Activated T-helper 2 cell treated with anti-CD3 and anti-CD28 coated beads, Interferon-gamma antibody, Interleukin-2, Interleukin-4, amounts not matched to agents 10 μg/mL and 5 μg/mL and 100 μg/mL, durations not matched to agents 14 hours and 24 hours and 36 hours (primary cell): ENCODE results near the gene C11orf68. TPM values are rescaled to one million over a fixed set of nuclear protein-coding genes. Genes with fewer than 3 reads are reported as not detected.
A peak's percentile ranks its signal among the peaks of the same experiment; 100 is the strongest.

Source experiments
- DNase-seq: peaks from one replicate; pipeline ENCODE4 v3.0.0; 2021; ENCODE audit warnings: low spot score
- H3K27ac Mint-ChIP-seq: one replicate; pipeline ENCODE4 v1.8.0; 2021; ENCODE audit warnings: mixed read lengths
- H3K27me3 Mint-ChIP-seq: one replicate; pipeline ENCODE4 v1.8.0; 2021; ENCODE audit warnings: low read depth, mixed read lengths
- H3K36me3 Mint-ChIP-seq: one replicate; pipeline ENCODE4 v1.8.0; 2021; ENCODE audit warnings: low read depth, mixed read lengths
- H3K4me1 Mint-ChIP-seq: one replicate; pipeline ENCODE4 v1.8.0; 2021; ENCODE audit warnings: low read depth, mixed read lengths
- H3K4me3 Mint-ChIP-seq: one replicate; pipeline ENCODE4 v1.8.0; 2021; ENCODE audit warnings: low read depth, mild to moderate bottlenecking, moderate library complexity, mixed read lengths
- H3K9me3 Mint-ChIP-seq: one replicate; pipeline ENCODE4 v1.8.0; 2021; ENCODE audit warnings: mixed read lengths
- intact Hi-C: fragments of 100-400 bp; cut with micrococcal nuclease; formaldehyde crosslinking; loops from one replicate; pipeline ENCODE4 v1.15.1; 2023
- total RNA-seq: library from RNA; stranded (reverse); gene quantifications from 2 replicates; pipeline ENCODE4 v1.2.3, GENCODE V29; 2022

The C11orf68 gene
- total RNA-seq, 1 donor from 2014 or later: 23.8 TPM

DNA sequence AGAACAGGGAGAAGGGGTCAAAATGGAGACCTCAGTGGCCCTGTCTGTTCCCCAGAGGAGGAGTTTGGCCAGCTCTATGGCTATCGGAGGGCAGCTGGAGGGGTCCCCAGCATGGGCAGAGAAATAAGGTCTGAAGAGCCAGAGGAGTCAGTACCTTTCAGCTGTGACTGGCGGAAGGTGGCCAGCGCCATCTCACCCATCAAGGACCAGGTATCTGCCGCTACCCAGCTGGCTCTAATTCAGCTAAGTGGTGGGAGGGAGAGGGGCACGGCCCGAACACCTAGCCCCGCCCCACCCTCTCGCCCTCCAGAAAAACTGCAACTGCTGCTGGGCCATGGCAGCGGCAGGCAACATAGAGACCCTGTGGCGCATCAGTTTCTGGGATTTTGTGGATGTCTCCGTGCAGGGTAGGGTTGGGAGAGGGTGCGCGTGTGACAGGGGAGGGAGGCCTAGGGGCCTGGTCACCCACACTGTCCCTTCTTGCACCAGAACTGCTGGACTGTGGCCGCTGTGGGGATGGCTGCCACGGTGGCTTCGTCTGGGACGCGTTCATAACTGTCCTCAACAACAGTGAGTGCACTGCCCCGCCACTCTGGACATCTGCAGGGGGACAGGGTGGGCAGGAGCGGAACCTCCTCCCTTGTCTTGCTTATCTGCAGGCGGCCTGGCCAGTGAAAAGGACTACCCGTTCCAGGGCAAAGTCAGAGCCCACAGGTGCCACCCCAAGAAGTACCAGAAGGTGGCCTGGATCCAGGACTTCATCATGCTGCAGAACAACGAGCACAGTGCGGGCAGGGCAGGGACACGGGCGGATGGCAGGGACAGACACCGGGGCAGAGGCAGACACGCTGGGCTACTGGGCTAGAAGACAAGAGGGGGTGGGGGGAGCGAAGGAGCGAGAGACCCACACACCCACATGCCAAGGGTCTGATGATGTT lies 36.5 kb downstream of the C11orf68 start:
- Mint-ChIP-seq H3K27ac (no peak overlapping the region), H3K4me1 (peaks cover 35% of the 10 kb centered on the region), H3K27me3 (no peaks in the 10 kb centered on the region), H3K4me3 (no peak overlapping the region), H3K36me3 (peaks cover 51% of the 10 kb centered on the region), H3K9me3 (no peaks in the 10 kb centered on the region)
- DNase-seq: no peak
- intact Hi-C loops: no loop called here

DNA sequence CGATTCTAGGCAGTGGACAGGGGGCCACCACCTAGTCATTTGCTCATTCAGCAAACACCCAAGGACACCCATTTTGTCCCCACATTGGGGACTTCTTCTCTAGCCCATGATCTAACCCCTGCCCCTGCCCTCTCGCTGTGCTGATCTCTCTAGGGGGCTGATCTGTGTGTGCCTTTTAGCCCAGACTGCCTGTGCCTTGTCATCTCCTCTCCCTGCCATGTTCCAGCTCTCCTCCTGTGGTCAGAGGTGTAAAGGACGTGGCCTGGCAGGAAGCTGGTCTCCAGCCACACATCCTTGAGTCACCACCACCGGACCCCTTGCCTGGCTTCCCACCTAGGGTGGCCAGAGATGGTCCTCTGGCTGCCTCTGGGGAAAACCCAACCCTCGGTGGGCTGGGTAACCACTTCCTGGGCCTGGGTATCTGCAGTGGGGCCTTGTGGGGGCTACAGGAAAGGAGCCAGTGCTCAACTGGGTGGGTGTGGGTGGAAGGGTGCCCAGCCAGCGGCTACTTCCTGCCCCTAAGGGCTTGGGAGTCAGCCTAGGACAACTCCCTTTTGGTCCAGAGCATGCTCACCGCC lies 37.9 kb downstream of the C11orf68 start:
- DNase-seq: no peak
- no peaks in the 10 kb centered on the region for H3K27me3 Mint-ChIP-seq
- no peaks in the 10 kb centered on the region for H3K9me3 Mint-ChIP-seq
- H3K4me3 Mint-ChIP-seq: peak overlapping the region; percentile 45
- peaks cover 23% of the 10 kb centered on the region for H3K4me1 Mint-ChIP-seq
- H3K27ac Mint-ChIP-seq: peak overlapping the region; percentile 82
- intact Hi-C loops: no loop called here
- H3K36me3 Mint-ChIP-seq: peaks cover 36% of the 10 kb centered on the region

DNA sequence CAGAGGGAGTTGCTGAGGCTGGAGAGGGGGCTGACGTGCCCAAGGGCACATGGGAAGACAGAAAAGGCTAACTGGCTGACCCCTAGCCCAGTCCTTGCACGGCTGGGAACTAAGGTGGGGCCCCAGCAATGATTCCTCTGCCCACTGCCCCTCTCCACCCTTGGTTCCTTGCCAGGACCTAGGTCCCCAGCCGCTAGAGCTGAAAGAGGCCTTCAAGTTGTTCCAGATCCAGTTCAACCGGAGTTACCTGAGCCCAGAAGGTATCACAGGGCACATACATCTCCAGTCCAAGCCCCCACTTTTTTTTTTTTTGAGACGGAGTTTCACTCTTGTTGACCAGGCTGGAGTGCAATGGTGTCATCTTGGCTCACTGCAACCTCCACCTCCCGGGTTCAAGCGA lies 38.8 kb downstream of the C11orf68 start:
- intact Hi-C loops: no loop called here
- DNase-seq: no peak
- peaks cover 23% of the 10 kb centered on the region for H3K4me1 Mint-ChIP-seq
- H3K9me3 Mint-ChIP-seq: no peaks in the 10 kb centered on the region
- no peaks in the 10 kb centered on the region for H3K27me3 Mint-ChIP-seq
- H3K36me3 Mint-ChIP-seq: peaks cover 31% of the 10 kb centered on the region
- no peak overlapping the region for H3K27ac Mint-ChIP-seq
- peak overlapping the region; percentile 42 for H3K4me3 Mint-ChIP-seq

DNA sequence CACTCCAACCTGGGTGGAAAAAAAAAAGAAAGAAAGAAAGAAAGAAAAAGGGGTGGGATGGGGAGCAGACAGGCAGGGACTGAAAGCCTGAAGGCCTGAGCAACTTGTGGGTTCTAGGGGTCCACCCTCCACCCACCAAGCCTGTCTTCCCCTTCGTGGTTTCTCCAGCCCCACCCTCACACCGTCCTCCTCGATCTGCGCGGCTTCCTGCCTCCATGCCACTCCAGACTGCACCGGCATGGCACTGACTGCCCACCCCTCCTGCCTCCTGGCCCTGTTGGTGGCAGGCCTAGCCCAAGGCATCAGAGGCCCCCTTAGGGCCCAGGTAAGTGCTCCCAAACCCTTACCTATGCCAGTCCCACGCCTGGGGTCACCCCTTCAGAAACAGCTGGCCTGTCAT lies 39.2 kb downstream of the C11orf68 start, which contains the start of gene CTSW:
Gene CTSW, plus strand, starts transcription at position 221 of the 400 bp plus-strand sequence. Its CDS starts 18 bp downstream, at position 239.
- Mint-ChIP-seq H3K4me3 (peak within 1 kb of the TSS; percentile 55), H3K4me1 (peaks cover 21% of the 10 kb centered on the region), H3K36me3 (peaks cover 27% of the 10 kb centered on the region), H3K27me3 (no peaks in the 10 kb centered on the region), H3K27ac (peak within 1 kb of the TSS; percentile 82), H3K9me3 (no peaks in the 10 kb centered on the region)
- intact Hi-C loops: no loop called here
- no peak for DNase-seq

DNA sequence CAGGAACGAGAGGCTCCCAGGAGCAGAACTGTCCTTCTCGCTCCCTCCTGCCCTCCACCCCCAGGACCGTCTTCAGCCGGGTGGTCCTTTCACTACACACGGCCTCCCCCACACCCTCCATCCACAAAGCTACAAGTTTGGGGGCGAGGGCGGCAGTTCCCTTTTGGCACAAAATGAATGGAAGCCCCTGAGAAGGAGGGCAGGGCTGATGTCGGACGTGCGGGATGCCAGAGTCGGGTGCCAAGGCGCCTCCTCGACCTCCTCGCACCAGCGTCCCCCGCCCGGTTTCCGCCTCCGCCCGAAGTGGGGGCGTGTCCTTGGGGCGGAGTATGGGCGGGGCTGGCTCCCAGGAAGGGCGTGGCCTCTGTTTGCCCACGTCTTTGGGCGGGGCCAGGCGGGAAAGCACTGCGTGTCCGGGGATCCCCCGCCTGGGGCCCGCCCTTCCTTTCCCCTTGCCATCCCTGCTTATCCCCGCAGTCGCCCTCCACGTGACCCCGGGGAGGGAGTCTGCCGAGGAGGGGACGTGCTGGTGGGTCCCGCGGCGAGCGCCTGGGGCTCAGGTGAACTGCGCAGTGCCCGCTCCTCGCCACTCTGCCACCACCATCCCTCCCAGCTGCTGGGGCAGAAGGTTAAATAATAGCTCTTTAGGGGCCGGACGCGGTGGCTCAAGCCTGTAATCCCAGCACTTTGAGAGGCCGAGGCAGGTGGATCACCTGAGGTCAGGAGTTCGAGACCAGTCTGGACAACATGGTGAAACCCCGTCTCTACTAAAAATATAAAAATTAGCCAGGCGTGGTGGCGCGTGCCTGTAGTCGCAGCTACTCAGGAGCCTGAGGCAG lies 45.3 kb downstream of the C11orf68 start:
- H3K4me3 Mint-ChIP-seq: peak overlapping the region; percentile 91
- peaks cover 13% of the 10 kb centered on the region for H3K4me1 Mint-ChIP-seq
- DNase-seq: peak; percentile 95
- H3K27ac Mint-ChIP-seq: peak overlapping the region; percentile 79
- H3K36me3 Mint-ChIP-seq: no peaks in the 10 kb centered on the region
- no peaks in the 10 kb centered on the region for H3K27me3 Mint-ChIP-seq
- intact Hi-C loops: loop anchor here (1.0 kb wide), 1 partner anchor 14 kb away; no protein-coding TSS in a partner anchor
- H3K9me3 Mint-ChIP-seq: no peaks in the 10 kb centered on the region

DNA sequence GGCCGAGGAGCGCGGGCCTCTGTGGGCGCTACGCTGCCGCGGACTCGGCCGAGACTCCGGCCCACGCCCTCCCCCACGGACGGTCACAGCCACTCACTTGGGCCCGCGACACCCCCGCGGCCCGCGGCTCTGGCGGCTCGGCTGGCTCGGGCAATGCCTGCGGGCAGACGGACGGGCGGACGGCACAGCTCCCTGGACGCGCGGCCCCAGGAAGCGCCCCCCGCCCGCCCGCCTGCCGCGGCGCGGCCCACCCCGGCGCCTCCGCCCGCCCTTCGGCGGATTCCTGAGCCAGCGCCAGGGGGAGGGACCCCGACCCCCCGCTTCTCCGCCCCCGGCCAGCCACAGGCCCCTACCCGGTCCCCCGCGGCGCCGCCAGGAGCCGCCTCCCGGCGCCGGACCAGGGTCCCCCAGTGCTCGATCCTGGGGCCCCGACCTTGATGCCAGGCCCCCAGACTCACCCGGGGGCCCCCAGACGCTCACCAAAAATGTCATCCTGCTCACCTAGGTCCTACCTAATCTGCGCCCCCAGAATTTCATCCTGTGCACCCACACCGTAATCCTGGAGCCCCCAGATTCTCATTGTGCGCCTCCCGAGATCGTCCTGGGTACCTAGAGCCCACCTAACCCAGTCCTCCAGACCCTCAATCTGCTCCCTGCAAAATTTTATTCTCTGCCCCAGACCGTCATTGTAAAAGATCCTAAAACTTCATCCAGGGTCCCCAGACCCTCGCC lies 46.1 kb downstream of the C11orf68 start, which contains the start of gene EFEMP2:
Gene EFEMP2, minus strand, starts transcription at position 215 of the 732 bp plus-strand sequence. CDS start 446 bp downstream, outside the sequence.
- Mint-ChIP-seq H3K27ac (peak within 1 kb of the TSS; percentile 79), H3K27me3 (no peaks in the 10 kb centered on the region)
- intact Hi-C loops: loop anchor here (1.0 kb wide), 1 partner anchor 13 kb away; no protein-coding TSS in a partner anchor

DNA sequence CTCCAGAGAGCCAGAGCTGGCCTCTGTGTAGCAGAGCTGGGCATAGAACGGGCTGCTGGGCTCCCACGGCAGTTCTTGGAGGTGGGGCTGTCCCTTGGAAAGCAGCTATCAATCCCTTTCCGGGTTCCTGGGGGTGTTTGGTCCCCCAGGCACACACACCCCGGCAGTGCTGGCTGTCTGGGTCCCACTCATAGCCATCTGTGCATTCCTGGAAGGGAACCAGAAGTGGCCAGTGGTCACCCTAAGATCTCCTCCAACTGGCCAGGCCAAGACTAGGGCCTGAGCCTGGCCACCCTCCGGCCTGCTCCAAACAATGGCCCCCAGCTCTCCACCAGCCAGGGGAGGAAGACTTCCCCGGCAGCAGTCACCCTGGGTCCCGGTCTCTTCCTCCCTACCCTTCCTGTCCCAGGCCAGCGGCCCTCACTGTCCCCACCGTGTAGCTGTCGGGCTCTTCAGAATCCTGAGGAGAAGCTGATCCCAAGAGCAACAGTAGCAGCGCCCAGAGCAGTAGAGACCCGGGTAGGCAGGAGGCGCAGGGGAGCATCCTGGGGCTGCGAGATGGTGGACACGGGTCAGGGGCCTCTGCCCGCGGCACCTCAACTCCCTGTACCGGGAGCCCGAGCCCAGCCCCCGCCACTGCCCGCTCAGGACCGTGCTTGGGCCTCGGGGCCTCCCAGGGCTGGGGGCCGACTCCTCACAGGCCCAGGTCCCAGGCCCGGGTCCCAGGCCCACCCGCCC lies 46.9 kb downstream of the C11orf68 start:
- intact Hi-C loops: no loop called here
- H3K27ac Mint-ChIP-seq: no peak overlapping the region
- peaks cover 13% of the 10 kb centered on the region for H3K4me1 Mint-ChIP-seq
- H3K27me3 Mint-ChIP-seq: no peaks in the 10 kb centered on the region
- H3K4me3 Mint-ChIP-seq: peak overlapping the region; percentile 43
- no peaks in the 10 kb centered on the region for H3K9me3 Mint-ChIP-seq
- DNase-seq: no peak
- H3K36me3 Mint-ChIP-seq: peaks cover 15% of the 10 kb centered on the region

More for the DNA sequence above, 46.1 kb downstream of the C11orf68 start, which contains the start of gene EFEMP2:
- Mint-ChIP-seq H3K9me3 (no peaks in the 10 kb centered on the region), H3K4me3 (peak within 1 kb of the TSS; percentile 91), H3K36me3 (peaks cover 7% of the 10 kb centered on the region), H3K4me1 (peaks cover 13% of the 10 kb centered on the region)
- no peak for DNase-seq

DNA sequence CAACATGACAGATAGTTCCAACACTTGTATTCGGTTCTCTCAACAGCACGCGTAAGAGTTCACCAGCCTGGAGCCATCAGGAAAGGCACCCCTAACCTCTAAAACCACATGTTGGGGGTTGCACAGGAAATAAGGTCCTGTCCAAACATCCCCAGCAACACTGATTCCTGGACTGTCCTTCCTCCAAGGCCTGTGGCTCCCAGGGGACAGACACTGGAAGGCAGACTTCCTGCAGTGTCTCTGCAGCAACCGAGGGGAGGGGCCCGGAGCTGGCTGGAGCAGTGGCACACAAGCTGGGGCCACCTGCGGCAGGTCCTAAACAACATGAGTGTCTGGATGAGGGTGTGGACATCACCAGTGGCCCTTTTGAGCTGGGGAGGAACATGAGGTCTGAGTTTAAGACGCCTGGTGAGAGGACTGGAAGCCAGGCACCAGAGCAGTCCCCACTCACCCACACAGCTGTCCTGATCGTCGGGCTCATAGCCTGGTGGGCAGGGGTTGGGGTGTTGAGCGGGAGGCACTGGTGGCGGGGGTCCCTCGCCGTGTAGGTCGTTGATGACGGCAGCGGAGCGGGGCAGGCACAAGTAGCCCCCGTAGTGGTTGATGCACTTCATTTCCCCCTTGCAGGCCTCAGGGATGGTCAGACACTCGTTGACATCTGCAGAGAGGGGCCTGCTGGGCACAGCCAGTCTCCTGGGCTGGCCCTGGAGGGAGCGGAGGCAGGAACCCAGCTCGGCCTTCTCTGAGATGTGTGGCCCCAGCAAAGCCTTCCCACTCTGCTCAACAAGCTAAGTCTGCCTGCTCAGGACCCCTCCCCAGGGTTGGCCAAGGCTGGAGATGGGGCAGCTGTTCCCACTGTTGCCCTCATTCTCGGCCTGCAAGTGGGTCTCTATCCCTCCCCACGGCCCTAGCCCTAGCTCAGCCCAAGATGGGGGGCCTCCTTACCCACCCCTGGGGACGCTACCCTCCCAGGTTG lies 47.9 kb downstream of the C11orf68 start:
- Mint-ChIP-seq H3K9me3 (no peaks in the 10 kb centered on the region), H3K27ac (no peak overlapping the region), H3K4me1 (peaks cover 13% of the 10 kb centered on the region), H3K36me3 (peaks cover 15% of the 10 kb centered on the region), H3K27me3 (no peaks in the 10 kb centered on the region), H3K4me3 (no peak overlapping the region)
- intact Hi-C loops: no loop called here
- no peak for DNase-seq

DNA sequence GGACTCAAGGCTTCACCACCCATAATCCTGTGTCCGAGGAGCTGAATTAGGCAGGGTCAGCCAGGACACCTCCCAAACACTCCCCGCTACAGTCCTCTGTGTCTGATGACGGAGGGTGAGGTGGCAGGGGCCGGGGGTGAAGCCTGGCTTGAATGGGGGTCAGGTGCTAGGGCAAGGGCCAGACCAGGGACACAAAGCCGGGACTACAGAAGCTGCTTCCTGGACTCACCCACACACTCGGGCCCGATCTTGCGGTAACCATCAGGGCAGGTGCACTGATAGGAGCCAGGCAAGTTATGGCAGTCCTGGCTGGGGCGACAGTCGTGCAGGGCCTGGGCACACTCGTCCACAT lies 48.6 kb downstream of the C11orf68 start:
- intact Hi-C loops: no loop called here
- no peaks in the 10 kb centered on the region for H3K27me3 Mint-ChIP-seq

DNA sequence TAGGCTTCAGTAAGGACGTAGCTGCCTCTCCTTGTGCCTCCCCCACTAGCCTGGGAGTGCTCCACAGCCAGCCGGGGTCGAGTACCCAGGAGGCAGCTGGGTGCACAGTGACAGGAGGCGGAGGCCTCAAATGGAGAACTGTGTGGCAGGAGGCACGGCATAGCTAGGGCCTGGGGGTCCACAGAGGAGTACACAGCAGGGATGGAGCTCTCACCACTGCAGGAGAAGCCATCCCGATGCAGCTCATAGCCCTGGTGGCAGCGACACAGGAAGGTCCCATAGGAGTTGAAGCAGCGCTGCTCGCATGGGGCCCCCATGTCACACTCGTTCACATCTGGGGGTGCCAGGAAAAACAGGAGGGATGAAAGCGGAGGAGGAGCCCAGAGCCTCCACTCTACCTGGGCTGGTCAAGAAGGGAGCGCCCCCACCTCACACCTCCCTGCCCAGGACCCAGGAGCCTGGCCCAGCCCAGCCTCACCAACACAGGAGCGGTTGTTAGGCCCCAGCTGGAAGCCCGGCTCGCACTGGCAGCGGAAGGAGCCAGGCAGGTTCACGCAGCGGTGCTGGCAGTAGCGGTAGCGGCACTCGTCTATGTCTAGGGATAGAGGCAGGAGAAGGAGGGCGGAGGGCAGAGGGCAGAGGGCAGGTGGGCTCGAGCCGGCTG lies 49.1 kb downstream of the C11orf68 start:
- Mint-ChIP-seq H3K9me3 (no peaks in the 10 kb centered on the region), H3K36me3 (peaks cover 23% of the 10 kb centered on the region), H3K27ac (no peak overlapping the region), H3K4me1 (peaks cover 13% of the 10 kb centered on the region), H3K4me3 (no peak overlapping the region), H3K27me3 (no peaks in the 10 kb centered on the region)
- DNase-seq: no peak
- intact Hi-C loops: no loop called here

More for the DNA sequence above, 48.6 kb downstream of the C11orf68 start:
- Mint-ChIP-seq H3K36me3 (peaks cover 19% of the 10 kb centered on the region), H3K27ac (no peak overlapping the region), H3K4me3 (no peak overlapping the region), H3K4me1 (peaks cover 13% of the 10 kb centered on the region), H3K9me3 (no peaks in the 10 kb centered on the region)
- DNase-seq: no peak
